Stimulated activated naive CD8-positive, alpha-beta T cell treated with anti-CD3 and anti-CD28 coated beads, Interleukin-15, Interleukin-2, amounts not matched to agents 100 U/mL and 50 U/mL, for 24 hours (primary cell): ENCODE results near the gene OR6C68.
"Not testable (repeated sequence)": the region's sequence is repeated elsewhere in the genome, so short reads cannot be mapped to it uniquely, and the experiment has no call there.

Experiments
- ATAC-seq: fragments of 150-1000 bp; cut with Tn5 transposase; one replicate; pipeline ENCODE4 v1.10.0; 2021
- DNase-seq: peaks from one replicate; pipeline ENCODE4 v3.0.0; 2021

OR6C68 gene

GRCh38 chr12:55492078-55492477 lies at the start of gene OR6C68:
OR6C68 (plus strand) TSS chr12:55492378; CDS start chr12:55492378, 0 bp downstream.
- ATAC-seq: no peak
- DNase-seq: no peak

- DNase-seq (no peak), ATAC-seq (no peak)
Observed at GRCh38 chr12:55443776-55444175, 48.4 kb upstream of the OR6C68 start, which contains the start of gene OR6C2. OR6C2 (plus strand) TSS chr12:55444076; CDS start chr12:55452214, 8,138 bp downstream.

GRCh38 chr12:55445357-55445756 lies 46.8 kb upstream of the OR6C68 start:
- DNase-seq: no peak
- no peak for ATAC-seq

GRCh38 chr12:55446326-55446725 lies 45.9 kb upstream of the OR6C68 start:
- DNase-seq (no peak), ATAC-seq (no peak)

GRCh38 chr12:55448825-55449224 lies 43.4 kb upstream of the OR6C68 start:
- DNase-seq (no peak), ATAC-seq (no peak)

- DNase-seq, ATAC-seq: not testable (repeated sequence)
Observed at GRCh38 chr12:55464926-55465325, 27.3 kb upstream of the OR6C68 start.

- no peak for DNase-seq
- no peak for ATAC-seq
Observed at GRCh38 chr12:55467836-55468235, 24.3 kb upstream of the OR6C68 start.

GRCh38 chr12:55469291-55469690 lies 22.9 kb upstream of the OR6C68 start:
- DNase-seq (no peak), ATAC-seq (no peak)

- DNase-seq (no peak), ATAC-seq (no peak)
Observed at GRCh38 chr12:55470088-55470829, 21.9 kb upstream of the OR6C68 start, which contains the start of gene OR6C70. OR6C70 (minus strand) TSS chr12:55470138; CDS start chr12:55470138, 0 bp downstream.

GRCh38 chr12:55472264-55472663 lies 19.9 kb upstream of the OR6C68 start:
- ATAC-seq: no peak

GRCh38 chr12:55479136-55479535 lies 13.0 kb upstream of the OR6C68 start:
- not testable (repeated sequence) for ATAC-seq, DNase-seq

More at GRCh38 chr12:55472264-55472663, 19.9 kb upstream of the OR6C68 start:
- no peak for DNase-seq

- DNase-seq, ATAC-seq: not testable (repeated sequence)
Observed at GRCh38 chr12:55484284-55484683, 7.9 kb upstream of the OR6C68 start.

GRCh38 chr12:55495490-55495889 lies 3.3 kb downstream of the OR6C68 start:
- ATAC-seq (no peak), DNase-seq (no peak)

GRCh38 chr12:55499231-55499630 lies 7.1 kb downstream of the OR6C68 start:
- DNase-seq (no peak), ATAC-seq (no peak)

GRCh38 chr12:55499810-55500252 lies 7.7 kb downstream of the OR6C68 start:
- ATAC-seq: no peak
- DNase-seq: no peak

GRCh38 chr12:55501601-55502000 lies 9.4 kb downstream of the OR6C68 start:
- DNase-seq: no peak
- ATAC-seq: no peak

GRCh38 chr12:55515696-55516095 lies 23.5 kb downstream of the OR6C68 start:
- DNase-seq (peak; percentile 4), ATAC-seq (no peak)

GRCh38 chr12:55516391-55516790 lies 24.2 kb downstream of the OR6C68 start:
- no peak for DNase-seq
- ATAC-seq: no peak
